Skin epidermis (tissue), 12 donors: Measurements from ENCODE around the gene BDP1.
"Not testable (repeated sequence)": the region's sequence is repeated elsewhere in the genome, so short reads cannot be mapped to it uniquely, and the experiment has no call there.

ENCODE experiments used
- H3K27ac ChIP-seq, 21 experiments: fragments of 200-600 bp; sonication (generic) in 11 of 21; one replicate each; pipeline ENCODE4 v1.5.0; 2020; ENCODE audit warnings: mild to moderate bottlenecking in 3 of 21, inconsistent platforms in 2 of 21, moderate library complexity in 2 of 21
- H3K4me3 ChIP-seq, 7 experiments: fragments of 200-600 bp; sonication (generic) in 2 of 7; one replicate each; pipeline ENCODE4 v1.5.0; 2020; ENCODE audit warnings: inconsistent platforms in 2 of 7, mild to moderate bottlenecking in 2 of 7, moderate library complexity in 1 of 7

Gene BDP1

DNA sequence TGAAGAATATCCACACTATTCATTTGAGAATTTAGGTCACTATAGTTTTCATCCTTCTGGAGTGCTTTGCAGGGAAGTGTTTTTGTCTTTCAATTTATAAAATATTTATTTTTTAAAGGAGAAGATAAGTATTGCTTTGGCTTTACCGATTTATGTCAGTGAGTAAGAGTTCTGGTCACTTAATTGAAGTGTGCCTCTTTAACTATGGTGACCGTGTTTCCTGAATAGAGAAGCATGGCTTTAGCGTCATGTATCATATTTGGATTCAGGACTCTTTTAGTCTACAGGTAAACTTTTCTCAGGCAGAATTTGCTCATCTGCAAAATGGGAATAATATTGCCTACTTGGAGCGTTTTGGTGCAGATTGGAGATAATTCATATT lies 902 bp downstream of the BDP1 start:
- Histone ChIP-seq H3K4me3 (peak overlapping the region; percentile 56 to 93 (median 79)), H3K27ac (peak overlapping the region in 19 of 21 experiments; percentile 54 to 97 (median 89))

DNA sequence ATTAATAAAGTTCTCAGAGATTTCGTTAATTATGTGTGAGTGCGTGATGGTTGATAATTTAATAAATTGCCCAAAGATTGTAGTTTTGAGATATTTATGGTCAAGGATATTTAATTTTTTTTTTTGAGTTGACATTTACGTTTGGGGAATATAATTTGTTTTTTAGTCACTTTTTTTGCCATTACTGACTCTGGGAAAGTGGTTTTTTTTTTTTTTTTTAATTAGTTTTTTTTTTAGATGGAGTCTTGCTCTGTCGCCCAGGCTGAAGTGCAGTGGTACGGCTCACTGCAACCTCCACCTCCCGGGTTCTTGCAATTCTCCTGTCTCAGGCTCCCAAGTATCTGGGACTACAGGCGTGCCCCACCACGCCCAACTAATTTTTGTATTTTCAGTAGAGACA lies 1.7 kb downstream of the BDP1 start:
- Histone ChIP-seq H3K4me3 (peak overlapping the region in 2 of 7 experiments; percentile 74 to 83), H3K27ac (peak overlapping the region in 2 of 21 experiments; percentile 28 to 88)

DNA sequence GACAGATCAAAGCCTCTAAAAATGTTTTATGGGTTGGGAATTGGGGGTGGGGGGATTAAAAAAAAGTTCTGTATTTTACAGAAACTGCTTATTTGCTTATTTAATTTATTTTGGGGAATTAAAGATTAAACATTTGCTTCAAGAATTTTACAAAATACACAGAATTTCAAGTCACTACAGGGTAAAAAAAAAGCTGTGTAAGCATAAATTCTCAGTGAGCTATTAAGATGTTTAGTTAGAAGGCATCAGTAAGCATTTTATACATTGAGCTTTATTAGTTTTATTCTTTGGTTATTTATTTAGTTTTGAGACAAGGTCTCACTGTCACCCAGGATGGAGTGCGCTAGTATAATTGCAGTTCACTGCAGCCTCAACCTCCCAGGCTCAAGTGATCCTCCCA lies 5.2 kb downstream of the BDP1 start:
- Histone ChIP-seq H3K27ac (no peak overlapping the region), H3K4me3 (no peak overlapping the region)

DNA sequence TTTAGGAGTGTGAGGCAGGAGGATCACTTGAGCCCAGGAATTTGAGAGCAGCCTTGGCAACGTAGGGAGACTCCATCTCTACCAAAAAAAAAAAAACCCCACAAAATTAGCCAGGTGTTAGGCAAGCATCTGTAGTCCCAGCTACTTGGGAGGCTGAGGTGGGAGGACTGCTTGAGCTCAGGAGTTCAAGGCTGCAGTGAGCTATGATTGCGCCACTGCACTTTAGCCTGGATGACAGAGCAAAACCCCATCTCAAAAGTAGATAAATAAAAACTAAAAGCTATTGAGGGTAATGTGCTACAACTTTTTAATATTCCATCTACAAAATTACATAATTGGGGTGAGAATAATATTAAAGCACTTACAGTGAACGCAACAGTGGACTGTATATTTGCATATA lies 5.9 kb downstream of the BDP1 start:
- Histone ChIP-seq H3K27ac (no peak overlapping the region), H3K4me3 (no peak overlapping the region)

DNA sequence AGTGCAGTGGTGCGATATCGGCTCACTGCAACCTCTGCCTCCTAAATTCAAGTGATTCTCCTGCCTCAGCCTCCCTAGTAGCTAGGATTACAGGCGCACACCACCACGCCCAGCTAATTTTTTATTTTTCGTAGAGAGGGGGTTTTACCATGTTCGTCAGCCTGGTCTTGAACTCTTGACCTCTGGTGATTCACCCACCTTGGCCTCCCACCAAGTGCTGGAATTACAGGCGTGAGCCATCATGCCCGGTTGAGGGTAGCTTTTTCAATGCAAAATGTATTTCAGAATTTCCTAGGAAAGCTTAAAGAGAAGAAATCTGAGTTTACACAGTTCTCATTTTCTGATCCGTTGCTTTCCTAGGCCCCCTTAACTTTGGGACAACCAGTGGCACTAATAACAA lies 15.7 kb downstream of the BDP1 start:
- no peak overlapping the region for H3K4me3 ChIP-seq
- no peak overlapping the region for H3K27ac ChIP-seq

DNA sequence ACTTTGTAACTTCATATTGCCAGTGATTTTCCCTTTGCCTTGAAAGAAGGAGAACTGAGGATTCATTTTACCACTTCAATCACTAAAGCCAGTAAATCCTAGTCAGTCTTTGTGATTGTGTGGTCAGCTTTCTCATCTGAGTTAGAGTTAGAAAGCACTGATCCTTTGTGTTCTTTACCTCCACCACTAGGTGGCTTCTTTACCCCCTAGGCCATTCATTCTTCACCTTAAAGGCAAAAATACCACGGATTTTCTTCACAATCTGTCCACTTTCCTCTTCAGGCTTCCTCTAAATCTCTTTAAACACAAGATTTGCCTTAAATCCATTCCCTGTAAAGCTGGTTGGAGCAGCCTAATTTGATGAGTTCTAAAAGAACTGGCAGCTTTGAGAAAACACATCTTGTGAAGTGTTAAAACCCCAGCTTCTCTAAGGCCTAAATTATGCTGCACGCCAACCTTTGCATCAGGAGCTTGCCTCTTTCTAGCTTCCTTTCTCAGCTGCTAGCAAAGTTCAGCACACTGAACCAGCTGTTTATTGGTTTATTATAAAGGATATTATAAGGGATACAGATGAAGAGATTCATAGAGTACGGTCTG lies 20.4 kb downstream of the BDP1 start:
- no peak overlapping the region for H3K27ac ChIP-seq
- no peak overlapping the region for H3K4me3 ChIP-seq

DNA sequence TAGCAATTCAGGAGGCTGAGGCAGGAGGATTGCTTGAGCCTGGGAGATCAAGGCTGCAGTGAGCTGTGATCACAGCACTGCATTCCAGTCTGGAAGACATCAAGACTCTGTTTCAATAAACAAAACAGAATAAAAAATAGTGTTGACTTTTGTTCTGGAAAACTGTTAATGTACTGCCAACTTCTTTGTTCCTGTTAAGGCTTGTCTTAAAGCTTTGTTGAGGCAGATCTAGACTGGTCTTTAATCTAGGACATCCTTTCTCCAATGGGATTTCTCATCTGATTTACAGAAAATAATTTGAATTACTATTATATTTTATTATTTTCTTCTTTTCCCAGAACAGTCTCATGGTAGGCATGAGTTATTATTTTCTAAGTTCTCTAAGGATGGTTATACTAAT lies 26.0 kb downstream of the BDP1 start:
- Histone ChIP-seq H3K4me3 (no peak overlapping the region), H3K27ac (no peak overlapping the region)

DNA sequence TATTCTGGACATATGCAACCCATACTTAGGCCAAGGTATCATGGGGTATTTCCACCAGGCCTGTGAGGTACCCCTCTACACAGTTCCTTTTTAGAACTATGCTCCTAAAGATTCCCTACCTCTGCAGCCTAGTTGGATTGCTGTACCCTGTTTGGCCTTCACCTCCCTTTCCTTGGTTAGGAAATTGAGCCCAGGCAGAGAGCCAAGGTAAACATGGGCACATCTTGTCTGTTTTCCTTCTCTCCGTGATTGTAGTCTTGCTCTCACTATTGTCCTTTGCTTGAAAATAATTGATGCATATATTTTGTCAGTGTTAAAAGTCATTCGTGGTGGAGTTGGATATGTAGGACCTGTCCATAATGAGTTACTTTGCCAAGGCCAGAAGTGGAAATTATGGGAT lies 26.7 kb downstream of the BDP1 start:
- H3K27ac ChIP-seq: no peak overlapping the region

DNA sequence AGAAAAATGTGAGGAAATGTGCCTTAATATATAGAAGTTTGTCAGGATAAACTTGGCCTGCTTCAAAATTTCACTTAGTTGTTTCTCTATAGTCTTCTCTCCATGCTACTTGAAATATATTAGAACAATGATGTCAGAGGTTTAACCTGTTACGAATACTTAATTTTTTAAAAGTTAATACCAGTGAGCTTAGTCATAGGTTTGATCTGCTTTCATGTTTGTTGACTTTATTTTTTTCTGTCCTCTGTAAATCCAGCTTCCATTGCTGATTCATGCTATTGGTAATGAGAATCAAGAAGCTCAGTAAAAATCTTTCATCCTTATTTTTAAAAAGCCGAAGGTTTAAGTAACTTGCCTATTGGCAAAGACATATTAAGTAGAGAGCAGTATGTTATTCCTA lies 27.9 kb downstream of the BDP1 start:
- H3K27ac ChIP-seq: no peak overlapping the region
- H3K4me3 ChIP-seq: no peak overlapping the region

More for the DNA sequence above, 26.7 kb downstream of the BDP1 start:
- no peak overlapping the region for H3K4me3 ChIP-seq

DNA sequence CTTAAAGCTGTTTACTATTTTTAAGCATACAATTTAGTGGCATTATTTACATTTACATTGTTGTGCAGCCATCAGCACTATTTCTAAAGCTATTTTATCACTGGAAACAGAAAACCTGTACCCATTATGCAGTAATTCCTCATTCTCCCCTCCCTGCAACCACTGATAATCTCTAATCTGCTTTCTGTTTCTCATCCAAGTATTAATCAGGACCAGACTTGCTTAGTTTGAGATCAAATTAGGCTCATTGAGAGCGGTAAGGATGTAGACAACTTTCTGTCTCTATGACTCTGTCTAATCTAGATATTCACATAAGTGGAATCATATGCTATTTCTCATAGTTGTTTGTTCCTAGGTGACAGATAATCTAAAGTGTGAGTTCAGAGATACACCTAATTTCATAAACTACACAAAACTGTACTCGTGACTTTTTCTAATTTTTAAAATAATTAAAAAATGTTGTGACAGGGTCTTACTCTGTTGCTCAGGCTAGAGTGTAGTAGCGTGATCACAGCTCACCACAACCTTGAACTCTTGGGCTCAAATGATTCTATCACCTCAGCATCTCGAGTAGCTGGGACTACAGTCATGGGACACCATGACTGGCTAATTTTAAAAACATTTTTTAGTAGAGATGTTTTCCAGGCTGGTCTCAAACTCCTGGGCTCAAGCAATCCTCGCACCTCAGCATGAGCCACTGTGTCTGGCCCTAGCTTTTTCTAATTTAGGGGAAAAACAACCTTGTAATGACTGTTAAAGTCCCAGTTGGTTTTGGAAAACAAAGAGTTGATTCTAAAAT lies 37.6 kb downstream of the BDP1 start:
- no peak overlapping the region for H3K27ac ChIP-seq

DNA sequence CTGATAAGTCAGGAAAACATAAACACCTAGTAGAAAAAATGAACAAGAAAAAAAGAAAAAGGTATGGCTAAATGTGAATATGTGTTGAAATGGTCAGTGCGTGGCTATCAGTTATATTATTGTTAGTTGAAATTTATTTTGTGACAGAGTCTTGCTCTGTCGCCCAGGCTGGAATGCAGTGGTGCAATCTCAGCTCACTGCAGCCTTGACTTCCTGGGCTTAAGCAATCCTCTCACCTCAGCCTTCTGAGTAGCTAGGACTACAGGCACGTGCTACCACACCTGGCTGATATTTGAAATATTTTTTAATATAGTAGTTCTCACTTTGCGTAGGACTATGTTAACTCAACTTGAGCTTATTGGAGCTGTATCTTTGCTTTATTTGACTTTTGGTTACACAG lies 38.8 kb downstream of the BDP1 start:
- not testable (repeated sequence) for H3K4me3 ChIP-seq, H3K27ac ChIP-seq

More for the DNA sequence above, 37.6 kb downstream of the BDP1 start:
- H3K4me3 ChIP-seq: no peak overlapping the region

DNA sequence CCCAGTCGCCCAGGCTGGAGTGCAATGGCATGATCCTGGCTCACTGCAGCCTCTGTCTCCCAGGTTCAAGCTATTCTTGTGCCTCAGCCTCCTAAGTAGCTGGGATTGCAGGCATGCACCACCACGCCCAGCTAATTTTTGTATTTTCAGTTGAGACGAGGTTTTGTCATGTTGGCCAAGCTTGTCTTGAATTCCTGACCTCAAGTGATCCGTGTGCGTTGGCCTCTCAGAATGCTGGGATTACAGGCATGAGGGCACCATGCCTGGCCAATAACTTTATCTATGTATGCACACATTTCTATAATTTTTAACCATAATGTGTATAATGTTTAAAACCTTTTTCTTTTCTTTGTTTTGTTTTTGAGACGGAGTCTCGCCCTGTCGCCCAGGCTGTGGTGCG lies 43.3 kb downstream of the BDP1 start:
- not testable (repeated sequence) for H3K27ac ChIP-seq, H3K4me3 ChIP-seq

DNA sequence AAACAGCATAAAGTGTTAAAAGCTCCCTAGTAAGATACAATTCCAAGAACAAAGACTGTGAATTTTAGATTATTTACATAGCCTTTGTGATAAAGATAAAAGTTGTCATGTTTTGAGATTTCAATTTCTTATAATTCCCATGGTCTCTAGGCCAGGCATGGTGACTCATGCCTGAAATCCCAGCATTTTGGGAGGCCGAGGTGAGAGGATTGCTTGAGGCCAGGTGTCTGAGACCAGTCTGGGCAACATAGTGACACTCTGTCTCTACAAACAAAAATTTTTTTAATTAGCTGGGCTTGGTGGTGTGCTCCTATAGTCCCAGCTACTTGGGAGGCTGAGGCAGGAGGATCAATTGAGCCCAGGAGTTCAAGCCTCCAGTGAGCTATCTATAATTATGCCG lies 48.1 kb downstream of the BDP1 start:
- H3K4me3 ChIP-seq: no peak overlapping the region
- no peak overlapping the region for H3K27ac ChIP-seq

DNA sequence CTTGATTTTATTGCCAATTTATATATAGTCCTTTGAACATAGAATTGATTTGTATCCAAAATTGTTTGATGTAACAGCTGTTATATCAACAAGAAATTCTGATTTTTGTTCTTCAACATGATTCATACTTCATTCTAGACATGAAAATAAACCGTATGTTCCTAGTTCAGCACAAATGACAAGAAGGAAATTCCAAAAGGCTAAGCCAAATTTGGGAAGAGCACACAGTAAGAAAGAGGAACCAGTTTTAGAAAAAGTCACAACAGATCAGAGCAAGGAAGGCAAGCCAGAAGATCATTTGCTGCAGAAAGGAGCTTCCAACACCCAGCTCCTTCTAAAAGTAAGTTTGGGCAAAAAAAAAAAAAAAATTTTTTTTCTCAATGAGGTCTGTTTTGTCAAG lies 66.7 kb downstream of the BDP1 start:
- Histone ChIP-seq H3K27ac (no peak overlapping the region), H3K4me3 (no peak overlapping the region)

DNA sequence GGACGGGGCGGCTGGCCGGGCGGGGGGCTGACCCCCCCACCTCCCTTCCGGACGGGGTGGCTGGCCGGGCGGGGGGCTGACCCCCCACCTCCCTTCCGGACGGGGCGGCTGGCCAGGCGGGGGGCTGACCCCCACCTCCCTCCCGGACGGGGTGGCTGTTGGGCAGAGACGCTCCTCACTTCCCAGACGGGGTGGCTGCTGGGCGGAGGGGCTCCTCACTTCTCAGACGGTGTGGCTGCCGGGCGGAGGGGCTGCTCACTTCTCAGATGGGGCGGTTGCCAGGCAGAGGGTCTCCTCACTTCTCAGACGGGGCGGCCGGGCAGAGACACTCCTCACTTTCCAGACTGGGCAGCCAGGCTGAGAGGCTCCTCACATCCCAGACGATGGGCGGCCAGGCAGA lies 70.2 kb downstream of the BDP1 start:
- not testable (repeated sequence) for H3K27ac ChIP-seq, H3K4me3 ChIP-seq

DNA sequence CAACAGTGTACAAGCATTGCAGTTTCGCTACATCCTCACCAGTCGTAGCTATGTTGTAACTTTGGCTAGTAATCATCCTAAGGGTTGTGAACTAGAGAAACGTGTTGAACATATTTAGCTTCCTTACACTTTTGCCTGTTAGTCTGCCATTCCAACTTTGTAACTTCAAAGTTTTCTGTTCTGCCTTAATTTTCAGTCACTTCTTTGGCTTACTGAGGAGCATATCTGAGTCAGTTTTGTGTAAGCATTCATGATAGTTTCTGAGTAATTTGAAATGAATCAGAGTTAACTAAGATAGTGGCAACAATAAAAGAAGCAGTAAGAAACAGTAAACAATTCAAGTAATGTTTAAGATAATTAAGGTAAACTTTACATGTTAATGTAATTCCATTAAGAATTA lies 72.8 kb downstream of the BDP1 start:
- Histone ChIP-seq H3K27ac (no peak overlapping the region), H3K4me3 (no peak overlapping the region)

DNA sequence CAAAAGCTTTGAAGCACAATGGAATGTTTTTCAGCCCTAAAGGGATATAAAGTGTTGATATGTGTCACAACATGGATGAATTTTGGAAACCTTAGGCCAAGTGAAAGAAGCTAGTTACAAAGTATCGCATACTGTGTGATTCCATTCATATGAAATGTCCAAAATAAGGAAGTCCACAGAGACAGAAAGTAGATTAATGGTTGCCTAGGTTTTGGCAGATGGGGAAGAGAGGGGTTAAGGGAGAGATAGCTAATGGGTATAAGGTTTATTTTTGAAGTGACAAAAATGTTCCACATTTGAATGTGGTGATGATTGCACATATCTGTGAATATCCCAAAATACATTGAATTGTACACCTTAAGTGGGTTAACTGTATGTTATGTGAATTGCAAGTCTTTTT lies 74.2 kb downstream of the BDP1 start:
- Histone ChIP-seq H3K4me3 (no peak overlapping the region), H3K27ac (no peak overlapping the region)

DNA sequence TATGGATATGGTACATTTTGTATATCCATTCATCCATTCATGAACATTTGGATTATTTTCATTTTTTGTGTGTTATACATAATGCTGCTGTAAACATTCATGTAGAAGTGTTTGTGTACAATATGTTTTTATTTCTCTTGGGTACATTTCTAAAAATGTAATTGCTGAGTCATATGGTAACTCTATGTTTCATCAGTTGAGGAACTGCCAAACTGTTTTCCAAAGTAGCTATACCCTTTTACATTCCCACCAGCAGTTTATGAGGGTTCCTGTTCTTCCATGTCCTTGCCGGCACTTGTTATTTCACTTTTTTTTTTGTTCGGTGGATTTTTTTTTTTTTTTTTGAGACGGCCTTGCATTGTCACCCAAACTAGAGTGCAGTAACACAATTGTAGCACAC lies 77.7 kb downstream of the BDP1 start:
- Histone ChIP-seq H3K4me3 (no peak overlapping the region), H3K27ac (no peak overlapping the region)

DNA sequence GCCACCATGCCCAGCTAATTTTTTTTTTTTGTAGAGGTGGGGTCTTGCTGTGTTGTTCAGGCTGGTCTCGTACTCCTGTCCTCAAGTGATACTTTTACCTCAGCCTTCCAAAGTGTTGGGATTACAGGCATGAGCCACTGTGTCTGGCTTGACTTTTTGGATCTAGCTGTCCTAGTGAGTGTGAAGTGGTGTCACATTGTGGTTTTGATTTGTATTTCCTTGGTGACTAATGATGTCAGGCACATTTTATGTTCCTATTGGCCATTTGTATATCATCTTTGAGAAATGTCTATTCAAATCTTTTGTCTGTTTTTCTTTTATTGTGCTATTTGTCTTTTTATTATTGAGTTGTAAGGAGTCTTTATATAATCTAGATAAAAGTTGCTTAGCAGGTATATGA lies 78.2 kb downstream of the BDP1 start:
- Histone ChIP-seq H3K27ac (no peak overlapping the region), H3K4me3 (no peak overlapping the region)

DNA sequence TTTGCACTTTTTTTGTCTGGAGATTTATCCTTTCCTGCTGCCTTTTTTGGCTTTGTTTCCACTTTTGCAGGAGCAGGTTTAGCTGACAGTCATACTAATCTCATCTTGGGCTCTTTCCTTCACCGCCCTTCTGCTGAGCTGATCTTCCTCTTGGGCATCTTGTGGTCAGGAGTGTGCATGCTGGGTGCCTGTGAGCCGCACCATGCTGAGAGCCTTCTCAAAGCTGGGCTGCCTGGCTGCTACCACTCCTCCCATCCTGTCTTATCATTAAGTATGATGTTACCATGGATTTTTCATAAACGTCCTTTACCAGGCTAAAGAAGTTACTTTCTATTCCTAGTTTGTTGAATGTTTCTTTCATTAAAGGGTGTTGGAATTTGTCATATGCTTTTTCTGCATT lies 82.2 kb downstream of the BDP1 start:
- no peak overlapping the region for H3K27ac ChIP-seq

DNA sequence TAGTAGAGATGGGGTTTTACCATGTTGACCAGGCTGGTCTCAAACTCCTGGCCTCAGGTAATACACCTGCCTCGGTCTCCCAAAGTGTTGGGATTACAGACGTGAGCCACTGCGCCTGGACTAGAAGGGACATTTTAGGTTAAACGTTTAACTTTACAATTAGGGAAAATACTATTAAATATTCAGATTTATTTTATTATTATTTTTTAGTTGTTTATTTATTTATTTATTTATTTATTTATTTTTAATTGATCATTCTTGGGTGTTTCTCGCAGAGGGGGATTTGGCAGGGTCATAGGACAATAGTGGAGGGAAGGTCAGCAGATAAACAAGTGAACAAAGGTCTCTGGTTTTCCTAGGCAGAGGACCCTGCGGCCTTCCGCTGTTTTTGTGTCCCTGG lies 95.4 kb downstream of the BDP1 start:
- H3K4me3 ChIP-seq, H3K27ac ChIP-seq: not testable (repeated sequence)

More for the DNA sequence above, 82.2 kb downstream of the BDP1 start:
- no peak overlapping the region for H3K4me3 ChIP-seq

DNA sequence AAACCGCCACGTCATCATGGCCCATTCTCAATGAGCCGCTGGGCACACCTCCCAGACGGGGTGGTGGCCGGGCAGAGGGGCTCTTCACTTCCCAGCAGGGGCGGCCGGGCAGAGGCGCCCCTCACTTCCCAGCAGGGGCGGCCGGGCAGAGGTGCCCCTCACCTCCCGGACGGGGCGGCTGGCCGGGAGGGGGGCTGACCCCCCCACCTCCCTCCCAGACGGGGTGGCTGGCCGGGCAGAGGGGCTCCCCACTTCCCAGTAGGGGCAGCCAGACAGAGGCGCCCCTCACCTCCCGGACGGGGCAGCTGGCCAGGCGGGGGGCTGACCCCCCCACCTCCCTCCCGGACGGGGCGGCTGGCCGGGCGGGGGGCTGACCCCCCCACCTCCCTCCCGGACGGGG lies 96.1 kb downstream of the BDP1 start:
- not testable (repeated sequence) for H3K4me3 ChIP-seq, H3K27ac ChIP-seq
